ENCODE data around the gene FAM169A.
"Not testable (repeated sequence)": the region's sequence is repeated elsewhere in the genome, so short reads cannot be mapped to it uniquely, and the experiment has no call there.

FAM169A gene, protein sequence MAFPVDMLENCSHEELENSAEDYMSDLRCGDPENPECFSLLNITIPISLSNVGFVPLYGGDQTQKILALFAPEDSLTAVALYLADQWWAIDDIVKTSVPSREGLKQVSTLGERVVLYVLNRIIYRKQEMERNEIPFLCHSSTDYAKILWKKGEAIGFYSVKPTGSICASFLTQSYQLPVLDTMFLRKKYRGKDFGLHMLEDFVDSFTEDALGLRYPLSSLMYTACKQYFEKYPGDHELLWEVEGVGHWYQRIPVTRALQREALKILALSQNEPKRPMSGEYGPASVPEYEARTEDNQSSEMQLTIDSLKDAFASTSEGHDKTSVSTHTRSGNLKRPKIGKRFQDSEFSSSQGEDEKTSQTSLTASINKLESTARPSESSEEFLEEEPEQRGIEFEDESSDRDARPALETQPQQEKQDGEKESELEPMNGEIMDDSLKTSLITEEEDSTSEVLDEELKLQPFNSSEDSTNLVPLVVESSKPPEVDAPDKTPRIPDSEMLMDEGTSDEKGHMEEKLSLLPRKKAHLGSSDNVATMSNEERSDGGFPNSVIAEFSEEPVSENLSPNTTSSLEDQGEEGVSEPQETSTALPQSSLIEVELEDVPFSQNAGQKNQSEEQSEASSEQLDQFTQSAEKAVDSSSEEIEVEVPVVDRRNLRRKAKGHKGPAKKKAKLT

DNA sequence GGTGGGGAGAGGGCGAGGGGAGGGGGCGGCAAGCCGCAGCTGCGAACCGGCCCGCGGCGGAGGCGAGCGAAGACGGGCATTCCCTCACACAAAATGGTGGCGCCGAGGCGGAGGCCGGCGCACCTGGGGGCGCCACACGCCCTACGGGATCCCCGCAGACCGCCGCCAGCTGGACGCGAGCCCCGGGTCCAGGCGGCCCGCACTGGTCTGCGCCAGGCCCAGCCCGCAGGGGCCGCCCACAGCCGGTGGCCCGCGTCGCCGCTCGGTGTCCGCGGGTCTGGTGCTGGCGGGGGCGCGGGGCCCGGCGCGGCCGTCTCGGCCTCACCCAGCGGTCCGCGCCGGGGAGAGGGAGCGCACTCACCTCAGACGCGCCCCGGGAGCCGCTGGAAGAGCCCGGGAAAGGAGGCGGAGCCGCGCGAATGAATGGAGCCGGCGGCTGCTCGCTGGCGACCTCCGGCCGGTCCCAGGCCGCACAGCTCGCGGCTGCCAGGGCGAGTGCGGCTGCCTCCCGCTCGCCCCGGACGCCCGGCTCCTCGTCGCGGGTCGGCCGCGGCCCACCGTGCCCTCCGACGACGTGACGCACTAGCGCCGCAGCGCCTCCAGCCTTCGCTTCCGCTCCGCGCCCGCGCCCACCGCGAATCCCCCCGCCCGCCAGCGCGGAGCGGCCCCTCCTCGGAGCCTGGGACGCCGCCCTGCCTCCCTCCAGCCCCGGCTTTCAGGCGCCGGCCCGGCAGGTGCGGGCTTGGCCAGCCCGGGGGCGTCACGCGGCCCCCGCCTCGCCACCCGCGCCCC, at the start of gene FAM169A:
FAM169A (minus strand) TSS at position 584 of the 792 bp plus-strand sequence. CDS start 24,711 bp downstream, outside the sequence.
- no peak for FAIRE-seq
- no peak for DNase-seq (ENCODE audit: insufficient read length, low spot score)
- TF ChIP-seq, protein P1, sequence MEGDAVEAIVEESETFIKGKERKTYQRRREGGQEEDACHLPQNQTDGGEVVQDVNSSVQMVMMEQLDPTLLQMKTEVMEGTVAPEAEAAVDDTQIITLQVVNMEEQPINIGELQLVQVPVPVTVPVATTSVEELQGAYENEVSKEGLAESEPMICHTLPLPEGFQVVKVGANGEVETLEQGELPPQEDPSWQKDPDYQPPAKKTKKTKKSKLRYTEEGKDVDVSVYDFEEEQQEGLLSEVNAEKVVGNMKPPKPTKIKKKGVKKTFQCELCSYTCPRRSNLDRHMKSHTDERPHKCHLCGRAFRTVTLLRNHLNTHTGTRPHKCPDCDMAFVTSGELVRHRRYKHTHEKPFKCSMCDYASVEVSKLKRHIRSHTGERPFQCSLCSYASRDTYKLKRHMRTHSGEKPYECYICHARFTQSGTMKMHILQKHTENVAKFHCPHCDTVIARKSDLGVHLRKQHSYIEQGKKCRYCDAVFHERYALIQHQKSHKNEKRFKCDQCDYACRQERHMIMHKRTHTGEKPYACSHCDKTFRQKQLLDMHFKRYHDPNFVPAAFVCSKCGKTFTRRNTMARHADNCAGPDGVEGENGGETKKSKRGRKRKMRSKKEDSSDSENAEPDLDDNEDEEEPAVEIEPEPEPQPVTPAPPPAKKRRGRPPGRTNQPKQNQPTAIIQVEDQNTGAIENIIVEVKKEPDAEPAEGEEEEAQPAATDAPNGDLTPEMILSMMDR (IDR thresholded peaks at IDR 0.05; ENCODE audit: insufficient read depth, missing control alignments) = no peak

DNA sequence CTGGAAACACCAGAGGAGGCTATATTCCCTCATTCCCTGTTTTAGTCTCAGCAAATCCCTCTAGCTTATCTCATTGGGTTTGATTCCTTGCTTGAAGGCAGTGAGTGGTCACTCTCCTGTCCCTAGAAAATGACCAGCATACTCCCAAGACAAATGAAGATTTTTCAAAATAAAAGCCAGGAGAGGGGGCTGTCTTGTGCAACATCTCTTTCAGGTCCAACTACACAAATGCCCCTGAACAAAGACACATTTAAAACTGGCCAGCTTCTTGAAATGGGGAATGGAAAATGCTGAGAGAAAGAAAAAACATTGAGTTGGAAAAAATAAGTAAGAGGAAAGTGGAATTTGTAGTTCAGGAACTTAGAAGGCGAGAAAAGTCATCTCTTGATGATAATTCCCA, 49.3 kb upstream of the FAM169A start:
- DNase-seq (ENCODE audit: insufficient read length, low spot score) = no peak
- no peak for FAIRE-seq
- TF ChIP-seq, protein P1 (IDR thresholded peaks at IDR 0.05; ENCODE audit: insufficient read depth, missing control alignments) = no peak

DNA sequence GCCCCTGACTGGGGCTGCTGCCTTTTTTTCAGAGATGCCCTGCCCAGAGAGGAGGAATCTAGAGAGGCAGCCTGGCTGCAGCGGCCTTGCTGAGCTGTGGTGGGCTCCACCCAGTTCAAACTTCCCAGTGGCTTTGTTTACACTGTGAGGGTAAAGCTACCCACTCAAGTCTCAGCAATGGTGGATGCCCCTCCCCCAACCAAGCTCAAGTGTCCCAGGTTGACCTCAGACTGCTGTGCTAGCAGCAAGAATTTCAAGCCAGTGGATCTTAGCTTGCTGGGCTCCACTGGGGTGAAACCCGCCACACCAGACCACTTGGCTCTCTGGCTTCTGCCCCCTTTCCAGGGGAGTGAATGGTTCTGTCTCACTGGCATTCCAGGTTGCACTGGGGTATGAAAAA, 45.2 kb upstream of the FAM169A start:
- FAIRE-seq; DNase-seq (ENCODE audit: insufficient read length, low spot score): not testable (repeated sequence)

DNA sequence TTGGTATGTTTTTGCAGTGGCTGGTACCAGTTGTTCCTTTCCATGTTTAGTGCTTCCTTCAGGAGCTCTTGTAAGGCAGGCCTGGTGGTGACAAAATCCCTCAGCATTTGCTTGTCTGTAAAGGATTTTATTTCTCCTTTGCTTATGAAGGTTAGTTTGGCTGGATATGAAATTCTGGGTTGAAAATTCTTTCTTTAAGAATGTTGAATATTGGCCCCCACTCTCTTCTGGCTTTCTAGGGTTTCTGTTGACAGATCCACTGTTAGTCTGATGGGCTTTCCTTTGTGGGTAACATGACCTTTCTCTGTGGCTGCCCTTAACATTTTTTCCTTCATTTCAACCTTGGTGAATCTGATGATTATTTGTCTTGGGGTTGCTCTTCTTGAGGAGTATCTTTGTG, 43.7 kb upstream of the FAM169A start:
- not testable (repeated sequence) for DNase-seq (ENCODE audit: insufficient read length, low spot score); FAIRE-seq

DNA sequence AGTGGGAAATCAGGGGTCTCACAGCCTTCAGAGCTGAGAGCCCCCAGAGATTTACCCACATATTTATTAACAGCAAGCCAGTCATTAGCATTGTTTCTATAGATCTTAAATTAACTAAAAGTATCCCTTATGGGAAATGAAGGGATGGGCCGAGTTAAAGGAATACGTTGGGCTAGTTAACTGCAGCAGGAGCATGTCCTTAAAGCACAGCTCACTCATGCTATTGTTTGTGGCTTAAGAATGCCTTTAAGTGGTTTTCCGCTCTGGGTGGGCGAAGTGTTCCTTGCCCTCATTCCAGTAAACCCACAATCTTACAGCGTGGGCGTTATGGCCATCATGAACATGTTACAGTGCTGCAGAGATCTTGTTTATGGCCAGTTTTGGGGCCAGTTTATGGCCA, 42.0 kb upstream of the FAM169A start:
- not testable (repeated sequence) for DNase-seq (ENCODE audit: insufficient read length, low spot score); FAIRE-seq

DNA sequence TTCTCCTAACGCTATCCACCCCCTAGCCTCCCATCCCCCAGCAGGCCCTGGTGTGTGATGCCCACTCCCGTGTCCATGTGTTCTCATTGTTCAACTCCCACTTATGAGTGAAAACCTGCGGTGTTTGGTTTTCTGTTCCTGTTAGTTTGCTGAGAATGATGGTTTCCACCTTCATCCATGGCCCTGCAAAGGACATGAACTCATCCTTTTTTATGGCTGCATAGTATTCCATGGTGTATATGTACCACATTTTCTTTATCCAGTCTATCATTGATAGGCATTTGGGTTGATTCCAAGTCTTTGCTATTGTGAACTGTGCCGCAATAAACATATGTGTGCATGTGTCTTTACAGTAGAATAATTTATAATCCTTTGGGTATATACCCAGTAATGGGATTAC, 38.5 kb upstream of the FAM169A start:
- DNase-seq (ENCODE audit: insufficient read length, low spot score); FAIRE-seq: not testable (repeated sequence)

DNA sequence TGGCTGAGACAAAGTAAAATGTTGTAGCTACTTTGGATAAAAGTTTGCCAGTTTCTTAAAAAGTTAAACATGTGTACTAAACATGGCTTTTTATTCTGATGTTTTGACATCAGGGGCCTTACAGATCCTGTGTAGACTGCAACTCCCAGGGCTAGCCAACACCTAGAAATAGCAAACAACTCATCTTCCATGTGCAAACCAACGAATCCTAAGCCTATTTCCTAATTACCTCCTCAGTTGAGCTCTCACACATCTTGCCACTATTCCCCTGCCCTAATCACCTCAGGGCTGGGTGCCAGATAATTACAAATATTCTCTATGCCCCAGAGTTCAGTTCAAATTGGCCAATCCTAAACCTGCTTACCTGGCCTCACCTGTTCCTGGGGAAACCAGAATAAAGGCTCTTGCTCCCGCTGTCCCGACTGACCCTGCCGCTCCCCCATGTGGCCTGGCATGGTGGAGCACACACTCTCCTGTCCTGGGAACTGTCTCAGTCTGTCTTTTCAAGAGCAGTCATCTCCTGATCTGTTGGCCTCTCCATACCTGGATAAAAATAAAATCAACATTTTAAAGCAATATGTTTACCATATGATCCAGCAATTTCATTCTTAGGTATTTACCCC, 37.1 kb upstream of the FAM169A start:
- TF ChIP-seq, protein P1 (IDR thresholded peaks at IDR 0.05; ENCODE audit: insufficient read depth, missing control alignments) = peak; percentile 49
- no peak for FAIRE-seq
- no peak for DNase-seq (ENCODE audit: insufficient read length, low spot score)

DNA sequence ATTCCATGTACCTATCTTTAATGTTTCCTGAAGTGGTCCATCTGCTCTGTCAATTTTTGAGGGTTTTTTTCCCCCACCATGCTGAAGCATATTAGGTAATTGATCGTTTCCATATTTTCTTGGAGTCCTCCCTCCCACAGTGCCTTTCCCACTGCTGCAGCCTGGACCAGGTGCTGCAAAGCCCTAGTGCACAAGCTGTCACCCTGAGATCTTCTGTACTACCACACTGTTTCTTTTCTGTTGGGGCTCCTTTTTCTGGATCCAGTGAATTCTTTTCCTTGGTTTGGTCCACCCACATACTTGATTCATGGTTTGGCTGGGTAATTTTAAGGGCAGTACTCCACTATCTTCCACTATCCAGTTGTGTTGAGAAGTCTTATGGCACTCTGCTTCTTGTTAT, 30.9 kb upstream of the FAM169A start:
- no peak for FAIRE-seq

More for the DNA sequence above, 30.9 kb upstream of the FAM169A start:
- DNase-seq (ENCODE audit: insufficient read length, low spot score) = no peak
- TF ChIP-seq, protein P1 (IDR thresholded peaks at IDR 0.05; ENCODE audit: insufficient read depth, missing control alignments) = no peak

Data from D721Med (cell line).